GM18505 (cell line): ENCODE measurements around the gene THSD7B.

Source experiments
- ATAC-seq: cut with Tn5 transposase; IDR thresholded peaks from one replicate; pipeline ENCODE4 v1.9.1; 2021; ENCODE audit not compliant: unreplicated experiment
- POLR2A ChIP-seq: IDR thresholded peaks from 4 replicates; pipeline ENCODE4 v1.6.1; 2011; ENCODE audit warnings: borderline replicate concordance; ENCODE audit not compliant: insufficient read depth, insufficient read length; ENCODE audit errors: extremely low read depth

Gene THSD7B

GRCh38 chr2:137724912-137725311 lies 959.6 kb downstream of the THSD7B start:
- no peak for TF ChIP-seq POLR2A
- no peak for ATAC-seq
